ENCODE results near the gene LRRC3B.

- TF ChIP-seq CTCF (conservative IDR thresholded peaks at IDR 0.05; ENCODE audit: low read length) (no peak), EZH2phosphoT487 (IDR thresholded peaks at IDR 0.05; ENCODE audit: borderline replicate concordance, low read depth, low read length) (no peak)
Observed at GRCh38 chr3:26687466-26687865, 64.9 kb downstream of the LRRC3B start.

Measured in OCI-LY7 (cell line).